GM19328 (cell line): Measurements from ENCODE around the gene OVOL1.
A peak's percentile ranks its signal among the peaks of the same experiment; 100 is the strongest.

ENCODE experiments used
- ATAC-seq: cut with Tn5 transposase; IDR thresholded peaks from one replicate; pipeline ENCODE4 v1.9.1; 2021; ENCODE audit warnings: mild to moderate bottlenecking, moderate library complexity; ENCODE audit not compliant: unreplicated experiment

The OVOL1 gene

GRCh38 chr11:65790902-65791650, 4.2 kb downstream of the OVOL1 start:
- no peak for ATAC-seq

GRCh38 chr11:65791719-65792213, 4.9 kb downstream of the OVOL1 start:
- peak; percentile 81 for ATAC-seq

- no peak for ATAC-seq
These were observed 5.6 kb downstream of the OVOL1 start for GRCh38 chr11:65792456-65792855.

- no peak for ATAC-seq
These were observed 6.3 kb downstream of the OVOL1 start for GRCh38 chr11:65793144-65793581.

- no peak for ATAC-seq
These were observed 7.0 kb downstream of the OVOL1 start for GRCh38 chr11:65793625-65794400.

- ATAC-seq, result no peak
These were observed 8.0 kb downstream of the OVOL1 start for GRCh38 chr11:65794570-65795510.

- no peak for ATAC-seq
These were observed 10.1 kb downstream of the OVOL1 start for GRCh38 chr11:65796726-65797601.

- no peak for ATAC-seq
These were observed 10.8 kb downstream of the OVOL1 start for GRCh38 chr11:65797711-65798110.

- no peak for ATAC-seq
These were observed 12.0 kb downstream of the OVOL1 start for GRCh38 chr11:65798882-65799281.

- no peak for ATAC-seq
These were observed 14.5 kb downstream of the OVOL1 start for GRCh38 chr11:65801153-65801987.

- ATAC-seq, result no peak
These were observed 16.0 kb downstream of the OVOL1 start for GRCh38 chr11:65802841-65803240.

- ATAC-seq, result no peak
These were observed 17.1 kb downstream of the OVOL1 start for GRCh38 chr11:65803797-65804492.

GRCh38 chr11:65806979-65807378, 20.1 kb downstream of the OVOL1 start:
- ATAC-seq, result no peak

GRCh38 chr11:65808744-65809341, 22.0 kb downstream of the OVOL1 start:
- ATAC-seq, result no peak

- ATAC-seq, result no peak
These were observed 22.6 kb downstream of the OVOL1 start for GRCh38 chr11:65809496-65809895.

GRCh38 chr11:65810046-65810868, 23.4 kb downstream of the OVOL1 start:
- ATAC-seq, result no peak

GRCh38 chr11:65811764-65812475, 25.1 kb downstream of the OVOL1 start:
- no peak for ATAC-seq
